Measurements from ENCODE around the gene CUL4A.

CUL4A gene

GRCh38 chr13:113208421-113209335 lies 735 bp upstream of the CUL4A start, which contains the start of gene PCID2:
PCID2 (minus strand) TSS chr13:113208669; CDS start chr13:113208634, 35 bp downstream.
- DNase-seq (ENCODE audit: low read depth): no peak

- DNase-seq (ENCODE audit: low read depth): no peak
These were observed 477 bp downstream of the CUL4A start for GRCh38 chr13:113209759-113210421.

GRCh38 chr13:113210833-113211232 lies 1.4 kb downstream of the CUL4A start:
- no peak for DNase-seq (ENCODE audit: low read depth)

- no peak for DNase-seq (ENCODE audit: low read depth)
These were observed 2.4 kb downstream of the CUL4A start for GRCh38 chr13:113211774-113212173.

GRCh38 chr13:113216254-113217048 lies 7.0 kb downstream of the CUL4A start:
- peak; percentile 33 for DNase-seq (ENCODE audit: low read depth)

GRCh38 chr13:113218586-113218985 lies 9.2 kb downstream of the CUL4A start:
- no peak for DNase-seq (ENCODE audit: low read depth)

GRCh38 chr13:113219256-113219940 lies 10.0 kb downstream of the CUL4A start:
- DNase-seq (ENCODE audit: low read depth): no peak

GRCh38 chr13:113220141-113220598 lies 10.8 kb downstream of the CUL4A start:
- DNase-seq (ENCODE audit: low read depth): no peak

- no peak for DNase-seq (ENCODE audit: low read depth)
These were observed 11.5 kb downstream of the CUL4A start for GRCh38 chr13:113220877-113221276.

- DNase-seq (ENCODE audit: low read depth): no peak
These were observed 13.7 kb downstream of the CUL4A start for GRCh38 chr13:113223070-113223469.

GRCh38 chr13:113224486-113224885 lies 15.1 kb downstream of the CUL4A start:
- no peak for DNase-seq (ENCODE audit: low read depth)

- DNase-seq (ENCODE audit: low read depth): no peak
These were observed 16.1 kb downstream of the CUL4A start for GRCh38 chr13:113225515-113225914.

GRCh38 chr13:113226873-113227450 lies 17.5 kb downstream of the CUL4A start:
- DNase-seq (ENCODE audit: low read depth): no peak

GRCh38 chr13:113229161-113229560 lies 19.7 kb downstream of the CUL4A start:
- DNase-seq (ENCODE audit: low read depth): no peak

GRCh38 chr13:113229791-113230190 lies 20.4 kb downstream of the CUL4A start:
- DNase-seq (ENCODE audit: low read depth): no peak

- DNase-seq (ENCODE audit: low read depth): no peak
These were observed 22.1 kb downstream of the CUL4A start for GRCh38 chr13:113231306-113232207.

- DNase-seq (ENCODE audit: low read depth): no peak
These were observed 23.0 kb downstream of the CUL4A start for GRCh38 chr13:113232208-113233003.

GRCh38 chr13:113233101-113233500 lies 23.7 kb downstream of the CUL4A start:
- no peak for DNase-seq (ENCODE audit: low read depth)

GRCh38 chr13:113238536-113238935 lies 29.1 kb downstream of the CUL4A start:
- DNase-seq (ENCODE audit: low read depth): no peak
